ENCODE measurements around the gene GALNT12.
A peak's percentile ranks its signal among the peaks of the same experiment; 100 is the strongest.

Gene GALNT12

GRCh38 chr9:98886691-98887229, 79.3 kb downstream of the GALNT12 start:
- Mint-ChIP-seq H3K27me3 (peaks cover 21 to 29% of the 10 kb centered on the region in 2 donors), H3K27ac (no peak overlapping the region), H3K4me1 (no peaks in the 10 kb centered on the region), H3K36me3 (no peaks in the 10 kb centered on the region), H3K4me3 (no peak overlapping the region), H3K9me3 (peaks cover 0 to 2% of the 10 kb centered on the region in 2 donors)
- no peak for DNase-seq
- ATAC-seq (replicated peaks): no peak

- ATAC-seq (replicated peaks) (no peak), DNase-seq (no peak)
- H3K27ac Mint-ChIP-seq: no peak overlapping the region
- no peak overlapping the region for H3K4me3 Mint-ChIP-seq
- H3K9me3 Mint-ChIP-seq: peaks cover 0 to 2% of the 10 kb centered on the region in 2 donors
- H3K27me3 Mint-ChIP-seq: peaks cover 21 to 24% of the 10 kb centered on the region in 2 donors
- H3K4me1 Mint-ChIP-seq: no peaks in the 10 kb centered on the region
- no peaks in the 10 kb centered on the region for H3K36me3 Mint-ChIP-seq
Measured at GRCh38 chr9:98887918-98888510, 80.5 kb downstream of the GALNT12 start.

- DNase-seq (no peak), ATAC-seq (replicated peaks) (no peak)
- H3K27me3 Mint-ChIP-seq: peaks cover 20 to 21% of the 10 kb centered on the region in 2 donors
- H3K4me3 Mint-ChIP-seq: no peak overlapping the region
- peaks cover 0 to 2% of the 10 kb centered on the region in 2 donors for H3K9me3 Mint-ChIP-seq
- no peaks in the 10 kb centered on the region for H3K36me3 Mint-ChIP-seq
- no peak overlapping the region for H3K27ac Mint-ChIP-seq
- no peaks in the 10 kb centered on the region for H3K4me1 Mint-ChIP-seq
Measured at GRCh38 chr9:98888801-98889421, 81.4 kb downstream of the GALNT12 start.

GRCh38 chr9:98890256-98890655, 82.8 kb downstream of the GALNT12 start:
- peaks cover 9 to 15% of the 10 kb centered on the region in 2 donors for H3K27me3 Mint-ChIP-seq
- DNase-seq (no peak), ATAC-seq (replicated peaks) (no peak)
- H3K4me3 Mint-ChIP-seq: no peak overlapping the region
- no peak overlapping the region for H3K27ac Mint-ChIP-seq
- no peaks in the 10 kb centered on the region for H3K4me1 Mint-ChIP-seq
- no peaks in the 10 kb centered on the region for H3K36me3 Mint-ChIP-seq
- peaks cover 0 to 2% of the 10 kb centered on the region in 2 donors for H3K9me3 Mint-ChIP-seq

- Mint-ChIP-seq H3K4me3 (no peak overlapping the region), H3K27me3 (peaks cover 1 to 24% of the 10 kb centered on the region in 2 donors), H3K27ac (no peak overlapping the region), H3K9me3 (peaks cover 0 to 5% of the 10 kb centered on the region in 2 donors), H3K4me1 (no peaks in the 10 kb centered on the region), H3K36me3 (no peaks in the 10 kb centered on the region)
- DNase-seq: no peak
- ATAC-seq (replicated peaks): no peak
Measured at GRCh38 chr9:98892288-98892687, 84.8 kb downstream of the GALNT12 start.

- H3K4me1 Mint-ChIP-seq: no peaks in the 10 kb centered on the region
- DNase-seq (no peak), ATAC-seq (replicated peaks) (no peak)
- H3K36me3 Mint-ChIP-seq: no peaks in the 10 kb centered on the region
- peaks cover 0 to 6% of the 10 kb centered on the region in 2 donors for H3K9me3 Mint-ChIP-seq
- no peak overlapping the region for H3K27ac Mint-ChIP-seq
- peaks cover 0 to 24% of the 10 kb centered on the region in 2 donors for H3K27me3 Mint-ChIP-seq
- H3K4me3 Mint-ChIP-seq: no peak overlapping the region
Measured at GRCh38 chr9:98892690-98893089, 85.2 kb downstream of the GALNT12 start.

GRCh38 chr9:98894171-98894570, 86.7 kb downstream of the GALNT12 start:
- no peak for ATAC-seq (replicated peaks)
- Mint-ChIP-seq H3K9me3 (peaks cover 0 to 6% of the 10 kb centered on the region in 2 donors), H3K36me3 (no peaks in the 10 kb centered on the region), H3K27me3 (peaks cover 0 to 20% of the 10 kb centered on the region in 2 donors), H3K27ac (no peak overlapping the region), H3K4me3 (no peak overlapping the region), H3K4me1 (no peaks in the 10 kb centered on the region)
- DNase-seq: no peak

GRCh38 chr9:98894761-98895160, 87.3 kb downstream of the GALNT12 start:
- H3K4me3 Mint-ChIP-seq: no peak overlapping the region
- H3K4me1 Mint-ChIP-seq: no peaks in the 10 kb centered on the region
- DNase-seq: no peak
- ATAC-seq (replicated peaks): no peak
- peaks cover 0 to 6% of the 10 kb centered on the region in 2 donors for H3K9me3 Mint-ChIP-seq
- H3K36me3 Mint-ChIP-seq: no peaks in the 10 kb centered on the region
- peaks cover 0 to 20% of the 10 kb centered on the region in 2 donors for H3K27me3 Mint-ChIP-seq
- H3K27ac Mint-ChIP-seq: no peak overlapping the region

GRCh38 chr9:98896632-98897031, 89.2 kb downstream of the GALNT12 start:
- H3K27me3 Mint-ChIP-seq: peaks cover 0 to 14% of the 10 kb centered on the region in 2 donors
- H3K36me3 Mint-ChIP-seq: no peaks in the 10 kb centered on the region

GRCh38 chr9:98897745-98898144, 90.3 kb downstream of the GALNT12 start:
- H3K27me3 Mint-ChIP-seq: peaks cover 0 to 14% of the 10 kb centered on the region in 2 donors
- DNase-seq (no peak), ATAC-seq (replicated peaks) (no peak)
- no peak overlapping the region for H3K27ac Mint-ChIP-seq
- no peak overlapping the region for H3K4me3 Mint-ChIP-seq
- H3K36me3 Mint-ChIP-seq: no peaks in the 10 kb centered on the region
- peaks cover 0 to 4% of the 10 kb centered on the region in 2 donors for H3K9me3 Mint-ChIP-seq
- no peaks in the 10 kb centered on the region for H3K4me1 Mint-ChIP-seq

More at GRCh38 chr9:98896632-98897031, 89.2 kb downstream of the GALNT12 start:
- DNase-seq: no peak
- H3K4me1 Mint-ChIP-seq: no peaks in the 10 kb centered on the region
- ATAC-seq (replicated peaks): no peak
- peaks cover 0 to 4% of the 10 kb centered on the region in 2 donors for H3K9me3 Mint-ChIP-seq
- no peak overlapping the region for H3K4me3 Mint-ChIP-seq
- no peak overlapping the region for H3K27ac Mint-ChIP-seq

- H3K9me3 Mint-ChIP-seq: peaks cover 0 to 4% of the 10 kb centered on the region in 2 donors
- H3K4me3 Mint-ChIP-seq: no peak overlapping the region
- DNase-seq (no peak), ATAC-seq (replicated peaks) (peak in 1 of 2 donors; percentile 34)
- peaks cover 9 to 17% of the 10 kb centered on the region in 2 donors for H3K27me3 Mint-ChIP-seq
- H3K27ac Mint-ChIP-seq: no peak overlapping the region
- no peaks in the 10 kb centered on the region for H3K36me3 Mint-ChIP-seq
- H3K4me1 Mint-ChIP-seq: no peaks in the 10 kb centered on the region
Measured at GRCh38 chr9:98899408-98900056, 92.1 kb downstream of the GALNT12 start.

All from stimulated activated naive B cell treated with anti-CD40 and anti-IgM and Interleukin-4, amounts not matched to agents 10 μg/mL and 1 μg/mL and 100 μg/mL, for 72 hours (primary cell).